HG03439 (cell line): Measurements from ENCODE around the gene AGTRAP.

Experiments used
- ATAC-seq: cut with Tn5 transposase; IDR thresholded peaks from one replicate; pipeline ENCODE4 v1.9.1; 2021; ENCODE audit warnings: mild to moderate bottlenecking, moderate library complexity; ENCODE audit not compliant: unreplicated experiment

AGTRAP gene

DNA sequence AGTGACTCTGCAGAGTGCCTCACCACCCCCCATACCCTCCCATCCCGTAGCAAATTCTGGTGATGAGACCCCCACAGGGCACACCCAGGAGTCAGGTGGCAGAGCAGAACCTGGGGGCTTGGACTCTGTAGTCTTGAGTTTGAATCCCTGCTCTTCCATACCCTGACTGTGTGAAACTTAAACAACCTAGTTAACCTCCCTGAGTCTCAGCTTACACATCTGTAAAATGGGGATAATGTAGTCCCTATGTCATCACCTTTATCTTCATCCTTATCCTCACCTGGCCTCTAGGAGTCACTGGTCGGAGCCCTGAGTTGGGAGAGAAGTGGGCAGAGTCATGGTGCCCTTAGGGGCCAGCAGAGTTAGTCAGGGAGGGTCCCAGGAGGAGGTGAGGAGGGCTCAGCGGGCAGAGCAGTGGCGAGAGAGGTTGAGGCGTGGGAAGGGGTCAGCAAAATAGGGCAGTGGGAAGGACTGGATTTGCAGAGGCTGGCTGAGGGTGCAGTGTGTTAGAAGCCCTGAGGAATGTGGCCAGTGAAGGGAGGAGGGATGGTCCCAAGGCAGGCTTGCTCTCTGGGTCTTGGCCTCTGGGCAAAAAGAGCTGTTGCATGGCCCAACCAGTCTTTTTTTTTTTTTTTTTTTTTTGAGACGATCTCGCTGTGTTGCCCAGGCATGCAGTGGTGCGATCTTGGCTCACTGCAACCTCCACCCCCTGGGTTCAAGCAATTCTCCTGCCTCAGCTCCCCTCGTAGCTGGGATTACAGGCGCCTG lies 44.6 kb downstream of the AGTRAP start:
- no peak for ATAC-seq

- ATAC-seq = no peak
These were observed 45.4 kb downstream of the AGTRAP start for GRCh38 chr1:11781297-11781696.

- no peak for ATAC-seq
These were observed 46.3 kb downstream of the AGTRAP start for GRCh38 chr1:11782127-11782708.

GRCh38 chr1:11783556-11783955 lies 47.6 kb downstream of the AGTRAP start:
- no peak for ATAC-seq

GRCh38 chr1:11784256-11784992 lies 48.5 kb downstream of the AGTRAP start:
- ATAC-seq = no peak

DNA sequence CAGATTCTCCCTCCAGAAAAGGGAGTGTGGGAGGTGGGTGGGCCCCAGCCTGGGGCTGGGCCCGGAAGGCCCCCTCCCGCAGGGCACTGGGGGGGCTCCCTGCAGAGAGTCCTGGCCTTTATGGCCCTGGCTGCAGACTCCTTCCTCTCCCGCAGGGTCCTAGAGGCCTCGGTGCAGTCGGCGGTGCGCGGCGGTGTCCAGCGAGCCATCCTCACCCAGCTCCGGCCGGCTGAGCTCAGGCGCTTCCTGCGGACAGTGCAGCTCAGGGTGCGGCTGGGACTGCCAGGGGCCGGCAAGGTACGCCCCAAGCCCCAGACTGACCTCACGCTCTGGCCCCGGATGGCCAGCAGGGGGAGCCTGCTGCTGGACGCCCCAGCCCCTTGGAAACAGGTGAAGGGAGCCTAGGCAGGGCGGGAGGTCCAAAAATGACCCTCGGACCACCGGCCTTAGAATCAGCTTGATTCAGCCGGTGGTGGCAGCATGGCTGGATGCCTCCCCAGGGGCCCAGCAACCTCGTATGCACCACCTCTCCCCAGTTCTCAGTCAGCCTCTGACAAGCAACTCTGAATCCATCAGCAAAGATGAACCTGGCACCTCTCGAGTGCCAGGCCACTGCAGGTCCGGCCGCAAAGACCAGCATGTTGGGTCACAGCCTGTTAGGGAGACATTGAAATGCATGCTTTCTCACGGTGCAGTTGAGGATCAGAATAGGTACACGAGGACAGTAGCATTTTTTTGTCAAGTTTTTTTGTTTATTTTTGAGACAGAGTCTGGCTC lies 49.2 kb downstream of the AGTRAP start:
- no peak for ATAC-seq

DNA sequence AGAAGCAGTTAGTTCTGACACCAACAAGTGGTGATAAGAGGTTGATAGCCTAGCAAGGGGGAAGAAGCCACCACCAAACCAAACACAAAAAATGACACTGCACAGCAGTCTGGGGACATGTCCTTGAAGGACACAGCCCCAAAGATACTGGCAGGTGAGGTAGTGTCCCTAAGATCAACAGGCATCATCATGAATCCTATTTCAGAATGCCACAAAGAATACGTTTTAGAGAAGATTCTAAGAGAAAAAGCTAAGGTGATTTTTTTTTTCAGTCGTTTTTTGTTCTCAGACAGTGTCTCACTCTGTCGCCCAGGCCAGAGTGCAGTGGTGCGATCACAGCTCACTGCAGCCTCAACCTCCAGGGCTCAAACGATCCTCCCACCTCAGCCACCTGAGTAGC lies 50.2 kb downstream of the AGTRAP start:
- ATAC-seq = no peak

DNA sequence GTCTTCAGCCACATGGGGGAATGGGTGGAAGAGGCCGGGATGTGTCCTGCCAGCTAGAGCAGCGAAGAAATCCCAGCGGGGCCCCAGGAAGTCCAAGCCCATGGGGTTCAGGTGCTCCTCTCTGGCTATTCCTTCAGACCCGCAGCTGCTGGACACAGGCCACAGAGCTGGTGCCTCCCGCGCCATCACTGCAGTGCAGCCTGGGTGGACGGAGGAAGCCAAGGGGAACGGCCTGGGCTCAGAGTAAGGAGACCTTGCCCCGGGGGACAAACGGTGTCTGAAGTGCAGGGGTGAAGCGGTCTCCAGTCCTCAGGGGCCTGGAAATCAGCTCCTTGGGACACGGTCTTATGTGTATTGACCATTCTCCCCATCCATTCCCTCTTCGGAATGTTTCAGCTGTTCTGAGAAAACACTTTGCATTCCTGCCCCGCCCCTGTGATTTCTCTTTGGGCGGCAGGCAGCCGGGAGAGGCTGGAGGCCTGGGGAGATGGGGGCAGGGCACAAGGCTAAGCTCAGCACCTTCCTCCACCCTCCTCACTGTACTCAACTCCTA lies 51.4 kb downstream of the AGTRAP start:
- no peak for ATAC-seq

- no peak for ATAC-seq
These were observed 52.0 kb downstream of the AGTRAP start for GRCh38 chr1:11787804-11788436.

DNA sequence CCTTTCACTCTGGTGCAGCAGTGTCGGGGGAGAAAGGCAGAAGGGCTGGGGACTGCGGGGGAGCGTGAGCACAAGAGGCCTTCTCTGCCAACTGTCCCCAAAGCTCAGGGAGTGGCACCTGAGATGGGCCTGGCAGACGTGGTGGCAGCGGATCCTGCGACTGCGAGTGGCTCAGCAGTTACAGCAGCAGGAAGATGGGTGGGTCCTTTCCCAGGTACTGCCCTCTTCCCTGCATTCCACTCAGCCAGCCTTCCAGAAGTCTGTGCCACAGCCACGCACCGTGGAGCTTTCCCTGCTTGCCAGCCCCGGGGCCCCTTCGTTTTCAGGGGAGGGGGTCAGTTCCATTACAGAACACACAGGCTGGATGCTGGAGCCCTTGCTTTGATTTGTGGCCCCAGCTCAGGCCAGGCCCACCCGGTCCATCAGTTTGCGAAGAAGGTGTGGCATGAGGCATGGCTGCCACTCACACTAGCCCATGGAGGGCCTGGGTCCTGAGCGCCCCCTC lies 52.7 kb downstream of the AGTRAP start:
- no peak for ATAC-seq

DNA sequence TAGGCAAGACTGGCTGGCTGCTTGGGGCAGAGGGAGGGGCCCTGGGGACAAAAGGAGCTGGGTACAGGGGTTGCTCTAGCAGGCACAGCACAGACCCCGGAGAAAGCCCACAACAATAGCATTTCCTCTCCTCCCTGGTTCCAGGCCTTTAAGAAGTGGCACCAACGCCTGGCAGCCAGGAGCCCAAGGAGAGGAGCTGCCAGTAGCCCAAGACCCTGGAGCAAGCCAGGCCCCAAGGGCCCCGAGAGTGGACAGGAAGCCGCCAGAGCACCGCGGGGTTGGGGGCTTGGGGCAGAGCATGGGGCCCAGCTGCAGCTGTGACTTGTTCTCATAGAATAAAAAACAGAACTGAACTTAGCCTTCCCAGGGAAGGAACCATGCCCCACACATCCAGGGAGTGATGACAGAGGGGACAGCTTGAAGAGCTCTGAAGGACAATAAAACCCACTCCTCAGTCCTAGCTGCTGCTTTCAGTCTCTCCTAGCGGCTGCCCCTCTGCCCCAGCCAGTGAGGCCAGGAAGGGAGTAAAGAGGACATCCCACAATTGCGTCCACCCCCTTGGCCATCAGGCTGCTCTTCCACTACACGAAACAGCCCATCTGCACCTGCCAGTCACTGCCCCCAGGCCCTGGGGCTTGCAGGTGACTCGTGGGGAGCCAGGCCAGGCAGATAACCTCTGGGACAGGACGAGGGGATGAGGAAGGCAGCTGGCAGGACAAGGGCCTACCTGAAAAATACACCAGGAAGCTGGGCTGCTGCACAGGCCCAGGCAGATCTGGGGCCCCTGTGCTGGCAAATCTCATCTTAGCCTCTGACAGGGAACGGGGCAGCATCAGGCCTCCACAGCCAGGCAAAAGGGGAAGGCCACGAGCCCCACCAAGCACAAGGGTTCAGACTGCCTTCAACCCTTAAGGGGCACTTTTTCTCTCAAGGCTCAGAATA lies 53.5 kb downstream of the AGTRAP start:
- ATAC-seq = no peak

GRCh38 chr1:11790101-11790879 lies 54.4 kb downstream of the AGTRAP start:
- ATAC-seq = no peak

GRCh38 chr1:11790880-11791715 lies 55.2 kb downstream of the AGTRAP start:
- ATAC-seq = no peak

GRCh38 chr1:11792106-11792505 lies 56.2 kb downstream of the AGTRAP start:
- ATAC-seq = no peak

DNA sequence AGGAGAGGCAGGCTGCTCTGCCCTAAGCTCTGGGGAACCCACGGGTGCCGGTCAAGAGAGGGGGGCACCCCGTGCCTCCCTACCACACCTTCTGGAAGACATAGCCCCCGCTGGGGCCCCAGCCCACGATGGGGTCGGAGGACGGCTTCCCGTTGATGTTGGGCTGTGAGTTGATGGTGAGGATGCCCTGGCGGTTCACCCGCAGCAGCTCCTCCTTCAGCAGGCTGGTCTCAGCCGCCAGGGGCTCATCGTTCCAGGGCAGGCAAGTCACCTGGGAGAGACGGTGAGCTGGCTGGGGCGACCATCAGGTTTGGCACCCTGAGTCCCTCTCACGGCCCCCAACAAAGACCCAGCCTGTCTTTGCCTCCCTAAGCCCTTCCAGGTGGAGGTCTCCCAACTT lies 57.9 kb downstream of the AGTRAP start:
- ATAC-seq = no peak

GRCh38 chr1:11794446-11795237 lies 58.7 kb downstream of the AGTRAP start:
- ATAC-seq = no peak
